ENCODE results near the gene CTRB1. TPM values are rescaled to one million over a fixed set of nuclear protein-coding genes. Genes with fewer than 3 reads are reported as not detected.

Gene CTRB1
- total RNA-seq, 1 experiment from 2014 or later, result not detected

DNA sequence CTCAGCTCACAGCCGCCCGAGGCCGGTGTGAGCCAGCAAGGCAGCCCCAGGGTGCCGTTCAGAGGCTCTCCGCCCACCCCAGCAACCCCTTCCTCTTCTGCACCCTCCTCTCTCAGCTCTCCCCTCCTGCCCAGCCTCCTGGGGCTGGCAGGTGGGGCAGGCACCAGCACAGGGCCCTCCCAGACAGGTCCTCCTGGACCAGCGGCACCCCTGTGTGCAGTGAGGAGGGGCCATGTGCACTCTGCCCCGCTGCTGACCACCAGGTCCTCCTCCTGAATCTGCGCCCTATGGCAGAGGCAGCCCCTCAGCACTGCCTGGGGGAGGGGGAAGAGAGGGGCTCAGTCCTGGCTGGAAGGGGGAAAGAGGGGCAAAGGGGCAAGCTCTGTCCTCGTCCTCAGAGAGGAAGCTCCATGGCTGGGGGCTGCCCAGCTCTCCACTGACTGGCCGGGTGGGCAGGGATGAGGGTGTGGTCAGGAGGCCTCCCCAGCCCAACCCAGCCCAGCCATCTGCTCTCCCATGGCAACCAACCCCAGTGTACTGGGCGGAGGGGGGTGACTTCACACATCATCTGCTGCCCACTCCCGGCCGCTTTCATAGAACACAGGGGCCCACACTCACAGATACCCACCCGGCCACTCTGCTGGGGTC is 38.0 kb downstream of the CTRB1 start:
- intact Hi-C loops (cut with micrococcal nuclease; ENCODE audit: unreplicated experiment), result no loop called here
- BruUV-seq (replicated peaks), result no TSS peak
- H3K27ac ChIP-seq (ENCODE audit: low read depth, low read length, poor library complexity, severe bottlenecking), result peak overlapping the region; percentile 47
- peaks cover 50% of the 10 kb centered on the region for H3K4me1 ChIP-seq (ENCODE audit: insufficient read depth, low read length, poor library complexity, severe bottlenecking)
- no peak for DNase-seq (ENCODE audit: low spot score)
- H3K4me3 ChIP-seq (ENCODE audit: low read depth, low read length, poor library complexity, severe bottlenecking), result no peak overlapping the region
- H3K27me3 ChIP-seq (replicated peaks; ENCODE audit: insufficient read depth, low read depth, low read length, poor library complexity), result no peaks in the 10 kb centered on the region
- CTCF ChIA-PET, result no interaction called here
- H3K9me3 ChIP-seq (ENCODE audit: low read depth, low read length, poor library complexity, severe bottlenecking), result no peaks in the 10 kb centered on the region
- TF ChIP-seq, protein P1, sequence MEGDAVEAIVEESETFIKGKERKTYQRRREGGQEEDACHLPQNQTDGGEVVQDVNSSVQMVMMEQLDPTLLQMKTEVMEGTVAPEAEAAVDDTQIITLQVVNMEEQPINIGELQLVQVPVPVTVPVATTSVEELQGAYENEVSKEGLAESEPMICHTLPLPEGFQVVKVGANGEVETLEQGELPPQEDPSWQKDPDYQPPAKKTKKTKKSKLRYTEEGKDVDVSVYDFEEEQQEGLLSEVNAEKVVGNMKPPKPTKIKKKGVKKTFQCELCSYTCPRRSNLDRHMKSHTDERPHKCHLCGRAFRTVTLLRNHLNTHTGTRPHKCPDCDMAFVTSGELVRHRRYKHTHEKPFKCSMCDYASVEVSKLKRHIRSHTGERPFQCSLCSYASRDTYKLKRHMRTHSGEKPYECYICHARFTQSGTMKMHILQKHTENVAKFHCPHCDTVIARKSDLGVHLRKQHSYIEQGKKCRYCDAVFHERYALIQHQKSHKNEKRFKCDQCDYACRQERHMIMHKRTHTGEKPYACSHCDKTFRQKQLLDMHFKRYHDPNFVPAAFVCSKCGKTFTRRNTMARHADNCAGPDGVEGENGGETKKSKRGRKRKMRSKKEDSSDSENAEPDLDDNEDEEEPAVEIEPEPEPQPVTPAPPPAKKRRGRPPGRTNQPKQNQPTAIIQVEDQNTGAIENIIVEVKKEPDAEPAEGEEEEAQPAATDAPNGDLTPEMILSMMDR (conservative IDR thresholded peaks at IDR 0.05; ENCODE audit: low read depth, low read length), result no peak
- TF ChIP-seq EZH2 (IDR thresholded peaks at IDR 0.05; ENCODE audit: borderline replicate concordance, low read depth, low read length, poor library complexity, severe bottlenecking), result no peak
- POLR2A ChIA-PET (ENCODE audit: low non-redundant PET), result no interaction called here
- no peaks in the 10 kb centered on the region for H3K36me3 ChIP-seq (ENCODE audit: insufficient read depth, low read length, poor library complexity, severe bottlenecking)

- ChIA-PET POLR2A (ENCODE audit: low non-redundant PET) (no interaction called here), CTCF (no interaction called here)
- Histone ChIP-seq H3K9me3 (ENCODE audit: low read depth, low read length, poor library complexity, severe bottlenecking) (no peaks in the 10 kb centered on the region), H3K36me3 (ENCODE audit: insufficient read depth, low read length, poor library complexity, severe bottlenecking) (no peaks in the 10 kb centered on the region), H3K27me3 (replicated peaks; ENCODE audit: insufficient read depth, low read depth, low read length, poor library complexity) (no peaks in the 10 kb centered on the region), H3K4me1 (ENCODE audit: insufficient read depth, low read length, poor library complexity, severe bottlenecking) (peaks cover 37% of the 10 kb centered on the region), H3K27ac (ENCODE audit: low read depth, low read length, poor library complexity, severe bottlenecking) (peak overlapping the region; percentile 32), H3K4me3 (ENCODE audit: low read depth, low read length, poor library complexity, severe bottlenecking) (no peak overlapping the region)
- DNase-seq (ENCODE audit: low spot score), result no peak
- no TSS peak for BruUV-seq (replicated peaks)
- no peak for TF ChIP-seq EZH2 (IDR thresholded peaks at IDR 0.05; ENCODE audit: borderline replicate concordance, low read depth, low read length, poor library complexity, severe bottlenecking)
- TF ChIP-seq, protein P1 (conservative IDR thresholded peaks at IDR 0.05; ENCODE audit: low read depth, low read length), result no peak
- intact Hi-C loops (cut with micrococcal nuclease; ENCODE audit: unreplicated experiment), result no loop called here
Observed at GRCh38 chr16:75257886-75258806, 39.4 kb downstream of the CTRB1 start.

DNA sequence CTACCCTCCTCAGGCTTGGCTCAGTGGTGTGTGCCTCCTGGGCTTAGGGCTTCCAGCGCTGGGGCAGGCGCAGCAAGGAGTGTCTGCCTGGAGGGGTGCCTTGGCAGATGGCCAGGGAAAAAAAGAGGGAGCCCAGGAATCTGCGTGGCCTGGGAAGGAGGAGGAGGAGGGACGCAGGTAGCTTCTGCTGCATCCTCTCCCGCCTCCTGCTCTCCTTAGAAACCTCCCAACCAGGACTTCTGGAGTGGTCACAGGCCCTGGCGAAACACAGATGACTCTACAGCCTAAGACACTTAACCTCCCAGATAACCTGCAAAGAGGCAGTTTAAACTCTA is 40.0 kb downstream of the CTRB1 start:
- Histone ChIP-seq H3K9me3 (ENCODE audit: low read depth, low read length, poor library complexity, severe bottlenecking) (no peaks in the 10 kb centered on the region), H3K4me3 (ENCODE audit: low read depth, low read length, poor library complexity, severe bottlenecking) (no peak overlapping the region), H3K36me3 (ENCODE audit: insufficient read depth, low read length, poor library complexity, severe bottlenecking) (no peaks in the 10 kb centered on the region), H3K4me1 (ENCODE audit: insufficient read depth, low read length, poor library complexity, severe bottlenecking) (peaks cover 31% of the 10 kb centered on the region), H3K27me3 (replicated peaks; ENCODE audit: insufficient read depth, low read depth, low read length, poor library complexity) (no peaks in the 10 kb centered on the region), H3K27ac (ENCODE audit: low read depth, low read length, poor library complexity, severe bottlenecking) (no peak overlapping the region)
- TF ChIP-seq, protein P1 (conservative IDR thresholded peaks at IDR 0.05; ENCODE audit: low read depth, low read length), result no peak
- no peak for TF ChIP-seq EZH2 (IDR thresholded peaks at IDR 0.05; ENCODE audit: borderline replicate concordance, low read depth, low read length, poor library complexity, severe bottlenecking)
- no peak for DNase-seq (ENCODE audit: low spot score)
- ChIA-PET CTCF (no interaction called here), POLR2A (ENCODE audit: low non-redundant PET) (no interaction called here)
- intact Hi-C loops (cut with micrococcal nuclease; ENCODE audit: unreplicated experiment), result no loop called here
- no TSS peak for BruUV-seq (replicated peaks)
